Hematopoietic multipotent progenitor cell treated with erythropoietin and hydrocortisone succinate and interleukin-3 and kit ligand, for 15 days (in vitro differentiated cells): ENCODE results near the gene PKD2L1.
"Not testable (repeated sequence)": the region's sequence is repeated elsewhere in the genome, so short reads cannot be mapped to it uniquely, and the experiment has no call there.

Source experiments
- DNase-seq: peaks from one replicate; pipeline ENCODE4 v3.0.0-alpha.2; 2015; ENCODE audit warnings: low spot score

The PKD2L1 gene

GRCh38 chr10:100333661-100334440 is 3.8 kb upstream of the PKD2L1 start:
- no peak for DNase-seq

- no peak for DNase-seq
Observed at GRCh38 chr10:100333106-100333505, 3.1 kb upstream of the PKD2L1 start.

GRCh38 chr10:100328198-100328597 is 1.8 kb downstream of the PKD2L1 start:
- DNase-seq: no peak

GRCh38 chr10:100327718-100328009 is 2.4 kb downstream of the PKD2L1 start:
- DNase-seq: no peak

- no peak for DNase-seq
Observed at GRCh38 chr10:100327007-100327717, 2.9 kb downstream of the PKD2L1 start.

- no peak for DNase-seq
Observed at GRCh38 chr10:100325158-100325557, 4.9 kb downstream of the PKD2L1 start.

- no peak for DNase-seq
Observed at GRCh38 chr10:100319707-100320402, 10.2 kb downstream of the PKD2L1 start.

- DNase-seq: no peak
Observed at GRCh38 chr10:100318207-100318606, 11.8 kb downstream of the PKD2L1 start.

- no peak for DNase-seq
Observed at GRCh38 chr10:100315615-100316014, 14.4 kb downstream of the PKD2L1 start.

- DNase-seq: no peak
Observed at GRCh38 chr10:100311298-100311697, 18.7 kb downstream of the PKD2L1 start.

GRCh38 chr10:100307684-100308083 is 22.3 kb downstream of the PKD2L1 start:
- no peak for DNase-seq

GRCh38 chr10:100306861-100307260 is 23.2 kb downstream of the PKD2L1 start:
- DNase-seq: no peak

GRCh38 chr10:100304414-100304813 is 25.6 kb downstream of the PKD2L1 start:
- no peak for DNase-seq

GRCh38 chr10:100303724-100304319 is 26.2 kb downstream of the PKD2L1 start:
- peak; percentile 23 for DNase-seq

GRCh38 chr10:100301123-100301522 is 28.9 kb downstream of the PKD2L1 start:
- DNase-seq: not testable (repeated sequence)

- DNase-seq: no peak
Observed at GRCh38 chr10:100297242-100297641, 32.8 kb downstream of the PKD2L1 start.

GRCh38 chr10:100293066-100293465 is 37.0 kb downstream of the PKD2L1 start:
- no peak for DNase-seq

- not testable (repeated sequence) for DNase-seq
Observed at GRCh38 chr10:100292300-100292699, 37.7 kb downstream of the PKD2L1 start.

GRCh38 chr10:100291356-100291755 is 38.7 kb downstream of the PKD2L1 start:
- DNase-seq: no peak

GRCh38 chr10:100289641-100290040 is 40.4 kb downstream of the PKD2L1 start:
- no peak for DNase-seq

GRCh38 chr10:100288196-100288595 is 41.8 kb downstream of the PKD2L1 start:
- DNase-seq: no peak

- no peak for DNase-seq
Observed at GRCh38 chr10:100287756-100288155, 42.3 kb downstream of the PKD2L1 start.
